HG02798 (cell line): ENCODE data around the gene GJB2.

ENCODE experiments used
- ATAC-seq: cut with Tn5 transposase; IDR thresholded peaks from one replicate; pipeline ENCODE4 v1.9.1; 2021; ENCODE audit warnings: mild to moderate bottlenecking; ENCODE audit not compliant: unreplicated experiment, poor library complexity

GJB2 gene

DNA sequence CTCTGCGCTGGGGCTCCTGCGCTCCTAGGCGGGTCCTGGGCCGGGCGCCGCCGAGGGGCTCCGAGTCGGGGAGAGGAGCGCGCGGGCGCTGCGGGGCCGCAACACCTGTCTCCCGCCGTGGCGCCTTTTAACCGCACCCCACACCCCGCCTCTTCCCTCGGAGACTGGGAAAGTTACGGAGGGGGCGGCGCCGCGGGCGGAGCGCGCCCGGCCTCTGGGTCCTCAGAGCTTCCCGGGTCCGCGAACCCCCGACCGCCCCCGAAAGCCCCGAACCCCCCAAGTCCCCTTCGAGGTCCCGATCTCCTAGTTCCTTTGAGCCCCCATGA is at the start of gene GJB2:
TSS of gene GJB2 (minus strand) at position 103 of the 326 bp plus-strand sequence. CDS start 3,357 bp downstream, outside the sequence.
- ATAC-seq = no peak

DNA sequence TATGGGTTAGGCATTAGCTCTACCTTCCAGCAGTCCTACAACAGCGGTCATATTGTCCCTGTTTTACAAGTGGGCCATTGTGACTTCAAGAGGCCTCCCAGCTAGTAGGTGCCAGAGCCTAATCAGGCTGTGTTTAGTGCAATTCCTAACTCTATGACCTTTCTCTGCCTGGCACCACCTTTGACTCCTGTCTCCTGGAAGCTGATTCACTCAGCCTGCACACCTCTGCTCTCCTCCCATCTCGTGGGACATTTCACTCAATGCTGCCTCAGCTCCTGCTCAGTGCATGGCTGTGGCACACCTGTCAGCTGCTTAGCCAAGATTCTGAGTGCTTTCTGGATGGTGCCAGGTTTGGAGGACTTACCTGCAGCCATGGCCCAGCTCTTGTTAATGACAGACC is 48.9 kb upstream of the GJB2 start:
- ATAC-seq = no peak

GRCh38 chr13:20239748-20240147 is 47.0 kb upstream of the GJB2 start:
- ATAC-seq = no peak

DNA sequence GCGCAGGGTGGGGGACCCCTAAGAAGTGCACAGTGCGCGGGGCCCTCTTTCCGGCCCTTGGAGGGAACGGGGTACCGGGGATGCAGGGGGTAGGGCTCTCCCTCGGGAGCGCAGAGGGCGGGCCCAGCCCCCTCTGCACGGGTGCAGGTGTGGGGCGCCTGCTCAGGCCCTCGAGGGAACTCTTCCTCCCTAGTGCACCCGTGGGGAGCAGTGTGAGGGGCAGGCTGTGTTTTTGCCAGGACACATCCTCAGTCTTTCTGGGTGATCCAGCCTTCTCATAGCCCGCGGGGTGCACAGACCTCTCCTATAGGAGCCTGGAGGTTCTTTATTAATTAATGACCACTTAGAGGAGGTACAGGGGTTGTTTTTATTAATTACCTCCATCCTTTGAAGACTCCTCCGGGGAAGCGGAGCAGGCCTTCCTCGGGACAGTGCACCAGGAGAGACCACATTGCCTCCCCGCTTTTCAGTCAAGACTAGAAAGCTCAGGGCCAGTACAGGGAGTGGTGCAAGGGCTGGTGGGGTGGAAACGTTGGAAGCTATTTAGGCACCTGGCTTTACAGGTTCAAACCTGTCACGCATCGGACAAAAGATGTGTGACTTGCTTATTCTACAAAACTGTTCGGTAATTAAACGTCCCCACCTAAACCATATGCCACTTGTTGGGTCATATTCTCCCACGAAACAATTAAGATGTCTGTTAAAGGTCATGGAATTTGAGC is 40.0 kb upstream of the GJB2 start:
- no peak for ATAC-seq

DNA sequence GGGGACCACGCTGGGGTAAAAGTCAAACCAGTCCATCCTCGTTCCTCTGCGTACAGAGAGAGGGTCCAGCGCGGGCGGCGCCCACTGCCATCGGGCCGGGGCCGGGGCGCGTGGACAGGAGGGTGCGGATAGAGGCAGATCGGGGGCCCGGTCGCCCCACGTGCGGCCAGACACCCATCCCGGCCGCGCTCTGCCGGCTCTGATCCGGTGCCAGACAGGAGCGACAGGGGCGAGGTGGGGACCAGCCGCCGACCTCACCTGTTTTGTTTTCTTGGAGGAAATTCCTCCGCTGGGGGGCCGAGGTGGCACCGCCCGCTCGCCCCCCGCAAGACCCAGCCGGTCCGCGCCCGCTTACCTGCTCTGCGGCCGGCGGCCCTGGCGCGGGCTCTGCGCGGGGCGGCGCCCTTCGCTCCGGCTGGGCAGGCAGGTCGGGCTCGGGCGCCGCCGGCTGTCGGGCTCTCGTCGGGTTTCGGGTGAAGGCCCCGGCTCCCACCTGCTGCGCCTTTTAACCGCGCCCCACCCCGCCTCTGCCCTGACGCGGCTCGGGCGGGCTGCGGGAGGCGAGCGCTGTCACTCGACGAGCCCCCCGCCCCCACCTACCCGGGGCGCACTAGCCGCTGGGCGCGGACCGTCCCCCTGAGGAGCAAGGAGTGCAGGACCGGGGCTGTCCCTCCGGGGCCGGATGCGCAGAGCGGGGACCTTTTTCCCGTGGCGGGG is 39.3 kb upstream of the GJB2 start, which contains the start of gene GJB6:
TSS of gene GJB6 (minus strand) at position 481 of the 717 bp plus-strand sequence. CDS start 8,839 bp downstream, outside the sequence.
- ATAC-seq = no peak

GRCh38 chr13:20230913-20231838 is 38.4 kb upstream of the GJB2 start:
- no peak for ATAC-seq

DNA sequence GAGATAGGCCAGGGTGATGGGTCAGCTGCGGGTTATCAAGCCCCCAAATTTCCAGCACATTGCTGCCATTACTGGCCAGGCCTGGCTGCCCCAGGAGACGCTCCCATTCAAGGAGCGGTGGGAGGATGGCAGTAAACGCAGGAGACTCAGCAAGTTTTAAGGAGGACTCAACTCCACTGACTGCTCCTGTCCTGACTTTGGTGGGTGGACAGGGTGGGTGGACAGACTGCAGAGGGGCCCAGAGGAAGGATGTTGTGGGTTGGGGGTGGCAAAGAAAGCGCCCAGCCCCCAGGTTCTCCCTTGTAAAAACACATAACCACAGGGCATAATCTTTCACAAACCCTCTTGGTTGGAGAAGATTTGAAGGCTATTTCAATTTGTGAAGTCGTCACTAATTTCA is 35.0 kb upstream of the GJB2 start:
- ATAC-seq = no peak

DNA sequence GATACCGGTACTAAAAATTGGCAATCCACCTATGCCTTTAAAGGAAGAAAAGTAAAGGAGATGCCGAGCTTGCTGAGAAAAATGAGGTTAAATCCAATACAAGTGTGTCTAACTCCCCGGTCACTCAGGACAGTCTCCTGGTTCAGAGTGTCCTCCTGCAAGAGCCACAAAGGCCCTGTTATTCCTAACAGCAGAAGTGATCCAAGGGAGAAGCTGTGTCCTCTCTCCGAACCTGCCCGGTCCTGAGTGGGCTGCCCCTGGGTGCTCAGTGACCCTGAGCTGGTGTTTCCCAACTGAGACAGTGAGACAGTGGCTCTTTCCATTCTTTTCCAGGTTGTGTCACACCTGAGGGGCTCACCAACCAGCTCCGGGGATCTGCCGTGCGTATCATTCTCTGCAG is 34.5 kb upstream of the GJB2 start:
- ATAC-seq = no peak

DNA sequence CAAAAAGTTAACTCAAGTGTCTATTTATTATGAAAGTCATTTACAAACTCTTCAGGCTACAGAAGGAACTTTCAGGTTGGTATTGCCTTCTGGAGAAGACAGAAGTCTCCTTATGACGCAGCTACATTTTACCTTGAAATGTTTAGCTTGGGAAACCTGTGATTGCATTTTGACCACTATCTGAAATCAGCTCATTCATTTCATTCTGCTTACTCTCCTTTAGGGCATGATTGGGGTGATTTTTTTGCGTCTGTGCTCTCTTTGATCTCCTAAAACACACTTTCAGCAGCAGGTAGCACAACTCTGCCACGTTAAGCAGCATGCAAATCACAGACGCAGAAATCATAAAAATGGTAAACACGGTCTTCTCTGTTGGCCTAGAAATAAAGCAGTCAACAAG is 29.8 kb upstream of the GJB2 start:
- ATAC-seq = no peak

- ATAC-seq = no peak
These were observed 29.0 kb upstream of the GJB2 start for GRCh38 chr13:20221772-20222171.

DNA sequence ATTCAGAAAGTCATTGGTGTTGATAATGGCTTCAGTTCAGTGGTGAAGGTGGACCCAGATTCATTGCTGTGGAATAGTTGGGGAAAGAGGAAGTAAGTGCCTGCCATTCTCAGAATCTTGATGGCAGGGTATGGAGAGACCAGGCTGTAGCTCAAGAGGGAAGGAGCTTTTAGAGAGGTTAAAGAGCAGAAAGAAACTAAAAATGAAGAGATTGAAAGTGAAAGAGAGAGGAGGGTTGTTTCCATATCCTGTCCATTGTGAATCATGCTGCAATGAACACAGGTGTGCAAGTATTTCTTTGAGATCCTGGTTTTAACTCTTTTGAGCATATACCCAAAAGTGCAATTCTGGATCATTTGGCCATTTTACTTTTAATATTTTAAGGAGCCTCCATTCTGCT is 26.8 kb upstream of the GJB2 start:
- ATAC-seq = peak; percentile 92

- ATAC-seq = no peak
These were observed 24.4 kb upstream of the GJB2 start for GRCh38 chr13:20217168-20217567.

- ATAC-seq = no peak
These were observed 17.2 kb upstream of the GJB2 start for GRCh38 chr13:20209948-20210347.

GRCh38 chr13:20206698-20207235 is 14.0 kb upstream of the GJB2 start:
- ATAC-seq = no peak

GRCh38 chr13:20206065-20206697 is 13.4 kb upstream of the GJB2 start:
- ATAC-seq = no peak

GRCh38 chr13:20198781-20199180 is 6.0 kb upstream of the GJB2 start:
- no peak for ATAC-seq

- peak; percentile 54 for ATAC-seq
These were observed 4.7 kb upstream of the GJB2 start for GRCh38 chr13:20197361-20197834.

DNA sequence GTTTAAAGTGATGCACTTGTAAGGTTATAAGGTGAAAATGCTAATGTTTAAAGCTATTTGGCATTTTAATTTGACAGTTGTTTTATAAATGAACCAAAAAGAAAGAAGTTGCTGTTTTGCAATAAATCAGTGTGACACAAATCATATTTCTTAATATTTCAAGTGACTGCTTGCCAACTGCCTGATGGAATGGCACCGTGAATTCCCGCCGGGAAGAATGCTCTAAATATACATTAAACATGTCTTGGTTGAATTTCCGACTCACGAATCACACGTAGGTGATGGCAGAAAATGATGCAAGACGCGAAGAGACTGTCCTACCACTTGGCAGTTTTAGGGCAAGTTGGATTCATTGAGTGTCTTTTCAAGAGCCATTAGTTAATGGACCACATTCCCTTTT is 3.1 kb upstream of the GJB2 start:
- no peak for ATAC-seq

DNA sequence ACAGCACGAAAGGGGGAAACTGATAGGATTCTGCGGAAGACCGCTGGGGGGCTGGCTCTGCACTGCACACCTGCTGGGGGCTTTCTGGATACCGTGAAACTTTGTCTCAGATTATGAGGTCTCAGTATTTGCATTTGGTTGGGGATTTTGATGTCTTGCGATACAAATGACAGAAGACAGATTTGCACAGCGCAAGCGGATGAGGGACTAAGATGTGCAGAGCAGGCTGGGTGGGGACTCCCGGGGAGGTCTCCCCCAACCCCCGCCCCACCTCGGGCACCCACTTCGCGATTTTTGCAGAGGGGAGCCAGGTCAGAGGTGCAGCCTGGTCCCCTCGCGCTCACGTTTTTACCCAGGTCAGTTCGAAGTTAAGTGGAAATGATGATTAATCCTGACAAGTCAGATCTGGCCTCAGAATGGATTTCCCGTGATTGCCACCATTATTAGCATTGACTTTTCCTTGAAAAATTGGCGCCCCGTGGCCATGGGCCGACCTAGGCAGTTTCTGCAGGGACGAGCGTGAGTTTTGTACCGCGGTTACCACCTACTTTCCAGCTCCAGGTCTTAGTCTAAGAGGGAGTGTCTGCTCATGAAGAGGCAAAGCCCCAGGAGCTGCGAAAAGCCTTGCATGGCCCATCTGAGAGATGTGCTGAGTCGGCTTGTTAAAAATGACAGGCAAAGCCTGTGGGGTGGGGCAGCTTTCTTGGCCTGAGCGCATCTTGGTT is 1.3 kb upstream of the GJB2 start:
- ATAC-seq = no peak
